Measurements from ENCODE around the gene ATCAY. TPM values are rescaled to one million over a fixed set of nuclear protein-coding genes. Genes with fewer than 3 reads are reported as not detected.

Gene ATCAY
- total RNA-seq, 2 donors from 2014 or later, result 3.9 to 8.3 TPM

DNA sequence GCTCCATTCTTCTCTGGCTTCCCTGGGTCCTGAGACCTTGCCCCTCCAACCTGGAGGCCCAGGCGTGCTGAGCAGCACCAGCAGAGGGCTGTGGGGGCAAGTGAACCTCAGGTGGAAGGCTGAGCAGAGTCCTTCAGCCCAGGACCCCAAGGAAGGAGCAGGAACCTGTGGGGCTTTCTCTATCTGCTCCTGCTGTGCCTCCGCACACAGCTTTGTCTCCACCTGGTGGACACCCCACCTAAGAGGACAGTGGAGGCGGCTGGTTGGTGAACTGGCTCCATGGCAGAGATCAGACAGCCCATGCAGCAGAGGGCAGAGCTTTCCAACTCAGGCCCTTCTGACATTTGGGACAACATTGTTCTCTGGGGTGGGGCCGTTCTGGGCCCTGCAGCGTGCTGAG is 31.4 kb upstream of the ATCAY start:
- TF ChIP-seq POLR2A (IDR thresholded peaks at IDR 0.05), result no peak
- TF ChIP-seq, protein P1, sequence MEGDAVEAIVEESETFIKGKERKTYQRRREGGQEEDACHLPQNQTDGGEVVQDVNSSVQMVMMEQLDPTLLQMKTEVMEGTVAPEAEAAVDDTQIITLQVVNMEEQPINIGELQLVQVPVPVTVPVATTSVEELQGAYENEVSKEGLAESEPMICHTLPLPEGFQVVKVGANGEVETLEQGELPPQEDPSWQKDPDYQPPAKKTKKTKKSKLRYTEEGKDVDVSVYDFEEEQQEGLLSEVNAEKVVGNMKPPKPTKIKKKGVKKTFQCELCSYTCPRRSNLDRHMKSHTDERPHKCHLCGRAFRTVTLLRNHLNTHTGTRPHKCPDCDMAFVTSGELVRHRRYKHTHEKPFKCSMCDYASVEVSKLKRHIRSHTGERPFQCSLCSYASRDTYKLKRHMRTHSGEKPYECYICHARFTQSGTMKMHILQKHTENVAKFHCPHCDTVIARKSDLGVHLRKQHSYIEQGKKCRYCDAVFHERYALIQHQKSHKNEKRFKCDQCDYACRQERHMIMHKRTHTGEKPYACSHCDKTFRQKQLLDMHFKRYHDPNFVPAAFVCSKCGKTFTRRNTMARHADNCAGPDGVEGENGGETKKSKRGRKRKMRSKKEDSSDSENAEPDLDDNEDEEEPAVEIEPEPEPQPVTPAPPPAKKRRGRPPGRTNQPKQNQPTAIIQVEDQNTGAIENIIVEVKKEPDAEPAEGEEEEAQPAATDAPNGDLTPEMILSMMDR (IDR thresholded peaks at IDR 0.05), result peak in 1 of 4 experiments; percentile 35
- TF ChIP-seq POLR2AphosphoS5 (IDR thresholded peaks at IDR 0.05), result no peak
- Histone ChIP-seq H3K9me3 (no peaks in the 10 kb centered on the region), H3K4me3 (no peak overlapping the region), H3K4me1 (replicated peaks) (no peaks in the 10 kb centered on the region), H3K36me3 (no peaks in the 10 kb centered on the region), H3K27me3 (replicated peaks; ENCODE audit: insufficient read depth) (no peaks in the 10 kb centered on the region), H3K27ac (no peak overlapping the region)
- DNase-seq (ENCODE audit: low spot score), result no peak
- 74% methylated on average over 5 of the region's 5 CpGs for WGBS
- intact Hi-C loops (cut with DNase I), result no loop called here

DNA sequence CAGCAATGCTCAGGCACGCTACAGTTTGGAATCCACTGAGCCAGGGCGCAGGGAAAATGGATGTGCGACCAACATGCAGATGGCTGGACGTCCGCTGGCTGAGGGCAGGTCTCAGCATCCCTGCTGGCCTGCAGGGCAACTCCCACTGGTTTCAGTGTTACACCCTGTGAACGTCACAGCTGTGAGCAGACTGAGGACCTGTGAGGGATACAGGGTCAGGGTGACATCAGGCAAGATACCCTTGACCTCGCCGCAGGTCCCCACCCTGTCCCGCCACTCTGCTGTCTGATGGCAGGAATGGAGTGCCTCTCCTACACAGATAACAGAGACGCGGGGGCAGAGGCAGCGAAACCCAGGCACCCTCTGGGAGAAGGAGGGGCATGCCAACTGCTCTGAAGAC is 30.7 kb upstream of the ATCAY start:
- no peak for TF ChIP-seq POLR2AphosphoS5 (IDR thresholded peaks at IDR 0.05)
- TF ChIP-seq, protein P1 (IDR thresholded peaks at IDR 0.05), result no peak
- no peak for TF ChIP-seq POLR2A (IDR thresholded peaks at IDR 0.05)
- Histone ChIP-seq H3K9me3 (no peaks in the 10 kb centered on the region), H3K4me1 (replicated peaks) (no peaks in the 10 kb centered on the region), H3K27ac (no peak overlapping the region), H3K4me3 (no peak overlapping the region), H3K27me3 (replicated peaks; ENCODE audit: insufficient read depth) (no peaks in the 10 kb centered on the region), H3K36me3 (no peaks in the 10 kb centered on the region)
- no peak for DNase-seq (ENCODE audit: low spot score)
- intact Hi-C loops (cut with DNase I), result no loop called here
- WGBS, result 90% methylated on average over 12 of the region's 12 CpGs

DNA sequence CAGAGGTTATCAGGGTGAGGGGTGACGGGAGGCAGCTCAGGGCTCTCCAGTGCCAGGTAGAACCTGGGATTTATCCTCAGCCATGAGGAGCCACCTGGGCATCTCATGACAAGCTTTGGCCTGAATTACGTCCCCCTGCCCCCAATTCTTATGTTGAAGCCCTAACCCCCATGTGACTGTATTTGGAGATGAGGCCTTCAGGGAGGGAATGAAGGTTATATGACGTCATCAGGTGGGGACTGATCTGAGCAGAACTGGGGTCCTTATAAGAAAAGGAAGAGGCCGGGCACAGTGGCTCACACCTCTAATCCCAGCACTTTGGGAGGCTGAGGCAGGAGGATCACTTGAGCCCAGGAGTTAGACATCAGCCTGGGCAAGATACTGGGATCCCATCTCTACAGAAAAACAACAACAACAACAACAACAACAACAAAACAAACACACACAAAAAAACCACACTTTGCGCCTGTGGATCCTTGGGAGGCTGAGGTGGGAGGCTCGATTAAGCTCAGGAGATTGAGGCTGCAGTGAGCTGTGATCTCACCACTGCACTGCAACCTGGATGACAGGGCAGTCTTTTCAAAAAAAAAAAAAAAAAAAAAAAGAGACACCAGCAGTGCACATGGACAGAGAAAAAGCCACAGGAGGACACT is 30.0 kb upstream of the ATCAY start:
- no peaks in the 10 kb centered on the region for H3K4me1 ChIP-seq (replicated peaks)
- DNase-seq (ENCODE audit: low spot score), result no peak
- TF ChIP-seq POLR2AphosphoS5 (IDR thresholded peaks at IDR 0.05) (no peak), POLR2A (IDR thresholded peaks at IDR 0.05) (no peak)
- TF ChIP-seq, protein P1 (IDR thresholded peaks at IDR 0.05), result no peak
- H3K27me3 ChIP-seq (replicated peaks; ENCODE audit: insufficient read depth), result no peaks in the 10 kb centered on the region
- no peak overlapping the region for H3K27ac ChIP-seq
- H3K9me3 ChIP-seq, result no peaks in the 10 kb centered on the region
- intact Hi-C loops (cut with DNase I), result no loop called here
- WGBS, result 86% methylated on average over 6 of the region's 6 CpGs
- no peak overlapping the region for H3K4me3 ChIP-seq
- no peaks in the 10 kb centered on the region for H3K36me3 ChIP-seq

DNA sequence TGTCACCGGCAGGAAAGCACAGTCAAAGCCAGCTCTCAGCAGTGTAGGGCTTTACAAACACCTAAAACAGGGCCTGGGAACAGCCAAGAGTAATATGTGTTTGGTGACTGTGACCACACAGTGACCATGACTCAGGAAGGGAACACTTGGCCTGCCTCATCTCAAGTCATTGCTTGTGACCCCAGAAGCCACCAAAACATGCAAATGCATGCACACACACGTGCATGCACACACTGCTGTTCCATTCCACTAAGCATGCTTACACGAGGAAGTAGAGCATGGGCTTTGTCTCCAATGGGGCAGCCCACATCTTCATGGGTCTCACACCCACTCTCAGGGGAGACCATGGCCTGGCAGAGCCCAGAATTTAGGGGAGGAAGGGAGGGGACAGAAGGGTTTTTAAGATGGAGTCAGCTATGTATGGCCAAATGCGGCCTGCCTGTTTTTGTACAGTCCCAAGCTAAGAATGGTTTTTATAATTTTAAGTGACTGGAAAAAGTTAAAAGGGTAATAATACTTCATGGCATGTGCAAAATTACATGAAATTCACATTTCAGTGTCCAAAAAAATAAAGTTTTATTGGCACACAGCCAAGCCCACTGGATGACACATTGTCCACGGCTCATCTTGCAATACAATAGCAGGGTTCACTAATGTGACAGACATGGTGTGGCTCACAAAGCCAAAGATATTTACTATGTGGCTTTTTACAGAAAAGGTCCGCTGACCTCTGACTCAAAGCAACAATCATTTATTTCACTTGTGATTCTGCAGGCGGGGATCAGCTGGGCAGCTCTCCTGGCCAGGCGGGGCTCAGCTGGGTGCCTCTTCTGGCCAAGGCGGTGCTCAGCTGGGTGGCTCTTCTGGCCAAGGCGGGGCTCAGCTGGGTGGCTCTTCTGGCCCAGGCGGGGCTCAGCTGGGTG is 29.0 kb upstream of the ATCAY start:
- TF ChIP-seq POLR2AphosphoS5 (IDR thresholded peaks at IDR 0.05) (no peak), POLR2A (IDR thresholded peaks at IDR 0.05) (no peak)
- TF ChIP-seq, protein P1 (IDR thresholded peaks at IDR 0.05), result no peak
- Histone ChIP-seq H3K27me3 (replicated peaks; ENCODE audit: insufficient read depth) (no peaks in the 10 kb centered on the region), H3K9me3 (no peaks in the 10 kb centered on the region), H3K27ac (no peak overlapping the region), H3K36me3 (no peaks in the 10 kb centered on the region), H3K4me3 (no peak overlapping the region), H3K4me1 (replicated peaks) (no peaks in the 10 kb centered on the region)
- no peak for DNase-seq (ENCODE audit: low spot score)
- intact Hi-C loops (cut with DNase I), result no loop called here
- WGBS, result 97% methylated on average over 11 of the region's 11 CpGs
